Stimulated activated CD4-positive, alpha-beta T cell treated with anti-CD3 and anti-CD28 coated beads, Interleukin-1b, Interleukin-23, amount 100 ng/mL, for 24 hours (primary cell): ENCODE measurements around the gene PPP1R13B.

Experiments
- DNase-seq, 4 experiments: peaks; one replicate each; pipeline ENCODE4 v3.0.0-alpha.2; 2020; ENCODE audit warnings: low read depth in 4 of 4, low spot score in 1 of 4

Gene PPP1R13B

DNA sequence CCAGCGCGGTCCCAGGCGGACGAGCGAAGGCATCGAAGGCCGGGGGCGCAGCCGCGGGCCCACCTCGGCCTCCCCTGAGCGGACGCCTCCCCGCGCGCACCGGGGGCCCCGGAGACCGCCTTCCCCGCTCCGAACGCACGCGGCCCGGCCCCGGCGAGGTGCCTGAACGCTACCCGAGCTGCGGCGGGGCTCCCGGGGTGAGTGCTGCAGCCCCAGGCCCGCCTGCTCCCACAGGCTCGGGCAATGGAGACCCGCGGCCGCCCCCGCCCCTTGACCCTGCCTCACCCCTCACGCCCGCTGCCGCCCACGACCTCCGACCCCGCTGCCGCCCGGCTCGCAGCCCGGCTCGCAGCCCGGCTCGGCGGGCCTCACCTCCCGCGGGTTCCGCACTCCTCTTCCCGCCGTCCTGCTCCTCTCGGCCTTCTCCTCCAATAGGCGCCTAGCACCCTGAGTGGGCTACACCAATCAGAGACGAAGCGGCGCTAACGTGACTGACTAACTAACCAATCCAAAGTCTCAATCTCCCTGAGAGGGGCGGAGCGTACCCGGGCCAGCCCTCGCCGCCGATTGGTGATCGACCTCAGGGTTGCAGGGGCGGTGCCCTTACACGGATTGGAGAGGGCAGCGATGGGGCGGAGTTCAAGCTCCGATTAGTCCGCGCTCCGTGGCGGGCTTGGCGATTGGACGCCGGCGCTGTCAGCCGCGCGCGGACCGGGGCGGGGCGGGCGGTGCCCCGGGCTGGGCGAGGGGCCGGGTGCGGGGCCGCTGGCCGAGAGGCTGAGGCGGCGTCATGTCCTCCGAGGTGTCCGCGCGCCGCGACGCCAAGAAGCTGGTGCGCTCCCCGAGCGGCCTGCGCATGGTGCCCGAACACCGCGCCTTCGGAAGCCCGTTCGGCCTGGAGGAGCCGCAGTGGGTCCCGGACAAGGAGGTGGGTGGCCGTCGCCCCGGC lies 132.0 kb downstream of the PPP1R13B start, which contains the start of the genes XRCC3 and ZFYVE21:
TSS of gene XRCC3 (minus strand) at position 400 of the 949 bp plus-strand sequence. CDS start 4,364 bp downstream, outside the sequence.
TSS of gene ZFYVE21 (plus strand) at position 759 of the 949 bp plus-strand sequence. CDS start at position 791, 32 bp downstream.
- DNase-seq: peak; percentile 98 to 100 (median 98)

DNA sequence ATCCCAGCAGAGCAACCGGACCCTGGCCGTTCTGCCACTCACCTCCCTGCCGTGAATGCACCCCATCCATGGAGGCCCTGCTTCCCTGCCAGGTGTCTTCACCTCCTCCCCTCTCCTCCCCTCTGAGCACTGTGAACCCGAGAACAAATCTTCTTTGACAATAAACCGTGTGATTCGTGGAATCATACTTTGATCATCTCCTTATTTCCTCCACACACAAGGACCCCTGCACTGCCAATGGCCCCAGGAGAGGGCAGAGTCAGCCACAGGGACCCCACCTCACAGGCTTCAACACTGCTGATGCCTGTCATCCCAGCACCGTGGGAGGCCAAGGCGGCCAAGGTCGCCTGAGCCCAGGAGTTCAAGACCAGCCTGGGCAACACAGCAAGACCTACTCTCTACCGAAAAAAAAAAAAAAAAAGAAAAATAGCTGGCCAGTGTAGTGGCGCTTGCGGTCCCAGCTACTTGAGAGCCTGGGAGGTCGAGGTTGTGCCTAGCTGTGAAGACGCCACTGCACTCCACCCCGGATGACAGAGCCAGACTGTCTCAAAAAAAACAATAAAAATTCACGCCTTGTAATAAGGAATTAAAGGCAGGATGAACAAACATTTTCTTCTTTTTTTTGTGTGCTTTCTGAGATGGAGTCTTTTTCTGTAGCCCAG lies 133.2 kb downstream of the PPP1R13B start:
- no peak for DNase-seq

DNA sequence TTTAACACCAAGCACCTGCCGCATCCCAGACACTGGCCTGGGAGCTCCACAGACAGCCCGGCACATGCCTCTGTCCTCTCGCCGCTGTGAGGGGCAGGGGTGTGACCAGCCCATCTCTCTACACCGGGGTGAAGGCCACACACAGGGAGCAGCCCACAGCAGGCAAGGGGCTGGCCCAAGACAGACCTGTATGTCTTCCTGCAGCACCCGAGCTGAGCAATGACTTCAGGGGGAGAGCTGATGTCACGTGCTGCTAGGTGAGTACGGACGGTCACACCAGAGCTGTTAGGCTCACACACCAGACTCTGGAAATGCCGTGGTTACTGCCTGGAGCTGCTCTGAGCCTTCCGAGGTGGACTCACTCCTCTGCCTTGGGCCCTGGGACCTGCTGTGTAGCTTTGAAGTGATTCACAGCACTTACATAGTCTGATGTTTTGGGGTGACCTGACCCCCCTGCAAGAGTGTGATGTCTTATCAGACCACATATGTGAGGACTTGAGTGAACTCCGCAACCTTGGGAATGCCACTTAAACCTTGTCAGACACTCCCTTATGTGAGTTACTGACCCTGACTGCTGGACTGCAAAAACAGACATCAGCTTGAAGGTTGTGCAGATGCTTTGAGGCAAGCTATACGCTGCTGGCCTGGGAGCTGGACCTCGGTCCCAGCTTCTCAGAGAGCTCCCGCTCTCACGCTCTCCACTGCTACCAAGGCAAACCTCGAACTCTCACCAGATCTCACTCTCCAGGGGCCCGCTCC lies 133.9 kb downstream of the PPP1R13B start:
- DNase-seq: no peak

DNA sequence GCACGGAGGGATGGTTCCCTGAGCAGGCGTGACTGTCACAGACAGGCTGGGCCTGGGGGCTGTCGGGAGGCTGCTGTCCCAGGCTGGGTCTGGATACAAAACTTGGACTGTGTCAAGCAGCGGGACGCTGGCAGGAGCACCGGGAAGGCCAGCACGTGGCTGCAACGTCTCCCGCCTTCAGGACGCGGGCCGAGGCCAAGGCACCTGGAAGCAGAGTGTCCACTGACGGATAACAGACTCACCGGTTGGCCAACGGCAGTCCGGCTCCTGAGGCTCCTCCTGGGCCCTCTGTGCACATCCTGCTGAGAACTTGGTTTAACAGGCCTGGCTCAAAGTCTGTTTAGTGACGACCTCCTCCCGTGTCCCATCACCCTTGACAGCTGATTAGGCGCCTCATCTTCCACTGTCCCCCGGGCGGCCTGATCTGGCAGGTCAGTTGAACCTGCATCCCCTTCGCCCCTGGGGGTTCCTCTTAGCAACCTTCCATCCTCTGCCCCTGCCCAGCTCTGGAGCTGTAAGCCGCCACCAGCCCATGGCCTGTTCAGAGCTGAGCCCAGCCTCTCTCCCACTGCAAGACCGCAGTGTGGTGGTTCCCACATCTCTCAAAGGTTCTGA lies 134.6 kb downstream of the PPP1R13B start:
- no peak for DNase-seq

DNA sequence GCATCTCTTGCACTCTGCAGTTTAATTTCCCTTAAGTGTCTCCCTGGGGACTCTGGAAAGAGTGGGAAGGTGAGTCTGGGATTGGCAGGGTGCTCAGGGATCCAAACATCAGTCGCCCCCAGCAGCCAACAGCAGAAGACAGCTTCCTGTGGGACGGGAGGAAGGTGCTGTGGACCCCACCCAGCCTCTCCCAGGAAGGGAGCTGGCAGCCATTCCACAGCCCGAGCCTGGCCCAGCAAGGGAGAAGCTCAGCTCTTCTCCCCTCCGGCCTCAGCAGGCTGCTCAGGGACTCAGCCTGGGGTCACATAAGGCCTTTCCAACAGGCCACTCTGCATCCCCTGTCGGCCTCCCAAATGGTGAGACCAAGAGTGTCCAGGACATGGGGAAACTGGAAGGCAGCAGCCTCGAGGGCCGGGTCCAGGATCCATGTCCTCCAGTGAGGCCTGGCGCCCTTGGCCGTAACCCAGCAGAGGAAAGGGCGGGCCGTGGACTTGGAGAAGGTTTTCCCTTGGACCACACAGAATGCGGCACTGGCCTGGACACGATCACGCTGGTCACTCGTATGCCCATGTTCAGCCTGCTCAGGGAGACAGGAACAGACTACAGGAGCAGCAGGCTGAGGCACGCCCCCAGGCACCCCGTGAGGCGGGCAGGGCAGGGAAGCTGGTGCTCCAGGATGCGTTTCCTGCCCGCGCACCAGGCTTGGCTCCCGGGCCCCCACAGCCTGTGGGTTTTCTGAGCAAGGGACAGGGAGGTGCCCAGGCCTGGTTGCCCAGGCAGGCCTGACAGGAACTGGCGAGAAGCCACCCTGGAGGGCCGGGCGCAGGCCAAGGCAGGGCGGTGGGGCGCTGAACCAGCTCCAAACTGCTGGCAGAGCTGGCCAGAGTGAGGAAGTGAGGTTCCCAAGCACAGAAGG lies 135.6 kb downstream of the PPP1R13B start:
- DNase-seq: no peak

DNA sequence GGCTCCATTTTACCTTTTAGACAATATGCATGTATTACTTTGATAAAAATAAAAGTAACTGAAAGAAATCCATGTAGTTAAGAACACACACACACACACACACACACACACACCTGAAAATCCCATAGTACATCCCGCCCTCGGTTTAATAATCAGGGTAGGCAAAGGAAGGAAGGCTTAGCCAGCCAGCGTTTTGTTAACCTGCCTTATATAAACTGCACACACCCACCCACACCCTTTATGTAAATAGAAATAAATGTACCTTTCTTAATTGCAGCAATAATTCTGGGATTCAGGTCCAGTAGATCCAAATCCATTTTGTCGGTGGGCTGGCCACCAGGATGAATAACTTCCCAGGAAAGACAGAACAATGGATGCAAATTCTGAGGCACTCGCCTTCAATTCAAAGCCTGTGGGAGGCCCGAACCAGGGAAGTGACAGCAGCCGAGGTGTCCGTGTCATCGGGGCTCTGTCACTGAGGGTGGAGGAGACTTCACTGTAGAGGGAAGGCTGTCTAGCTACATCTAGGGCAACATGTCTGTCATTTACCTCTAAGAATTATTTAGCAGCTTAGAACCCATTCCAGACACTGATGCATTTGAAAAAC lies 136.5 kb downstream of the PPP1R13B start:
- no peak for DNase-seq

DNA sequence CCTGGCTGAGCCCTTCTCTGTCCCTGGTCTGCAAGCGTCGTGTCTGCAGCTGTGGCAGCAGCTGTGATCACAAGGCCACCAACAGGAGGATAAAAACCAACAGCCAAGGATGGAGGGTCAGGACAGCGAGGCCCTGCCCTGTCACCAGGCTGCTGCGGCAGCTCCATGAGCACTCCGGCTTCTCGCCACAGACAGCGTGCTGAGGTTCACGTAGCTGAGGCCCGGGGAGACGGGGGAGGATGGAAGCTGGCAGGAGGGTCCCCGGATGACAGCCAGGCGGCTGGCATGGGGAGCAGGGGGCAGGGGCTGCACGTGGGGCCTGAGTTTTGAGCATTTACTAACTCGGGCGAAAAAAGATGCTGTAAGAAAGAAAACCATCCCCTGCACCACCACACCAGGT lies 137.6 kb downstream of the PPP1R13B start:
- no peak for DNase-seq

DNA sequence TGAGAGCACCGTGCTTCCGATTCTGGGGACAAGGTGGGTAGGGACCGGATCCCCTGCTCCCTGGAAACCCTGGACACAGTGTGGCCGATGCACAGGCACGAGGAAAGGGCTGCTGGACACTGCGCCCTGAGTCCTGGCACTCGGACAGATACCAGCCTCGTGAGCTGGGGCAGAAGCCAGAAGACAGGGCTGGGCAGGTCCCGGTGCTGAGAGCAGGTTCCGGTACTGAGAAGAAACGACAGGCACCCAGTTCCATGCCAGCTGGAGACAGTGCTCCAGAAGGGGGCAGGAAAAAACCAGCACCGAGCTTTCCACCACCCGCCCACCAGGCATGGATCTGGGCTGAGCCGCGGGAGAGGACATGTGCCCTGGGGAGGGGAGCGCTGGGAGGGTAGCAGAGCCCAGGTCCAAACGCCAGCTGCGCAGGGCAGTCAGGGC lies 138.6 kb downstream of the PPP1R13B start:
- DNase-seq: no peak

DNA sequence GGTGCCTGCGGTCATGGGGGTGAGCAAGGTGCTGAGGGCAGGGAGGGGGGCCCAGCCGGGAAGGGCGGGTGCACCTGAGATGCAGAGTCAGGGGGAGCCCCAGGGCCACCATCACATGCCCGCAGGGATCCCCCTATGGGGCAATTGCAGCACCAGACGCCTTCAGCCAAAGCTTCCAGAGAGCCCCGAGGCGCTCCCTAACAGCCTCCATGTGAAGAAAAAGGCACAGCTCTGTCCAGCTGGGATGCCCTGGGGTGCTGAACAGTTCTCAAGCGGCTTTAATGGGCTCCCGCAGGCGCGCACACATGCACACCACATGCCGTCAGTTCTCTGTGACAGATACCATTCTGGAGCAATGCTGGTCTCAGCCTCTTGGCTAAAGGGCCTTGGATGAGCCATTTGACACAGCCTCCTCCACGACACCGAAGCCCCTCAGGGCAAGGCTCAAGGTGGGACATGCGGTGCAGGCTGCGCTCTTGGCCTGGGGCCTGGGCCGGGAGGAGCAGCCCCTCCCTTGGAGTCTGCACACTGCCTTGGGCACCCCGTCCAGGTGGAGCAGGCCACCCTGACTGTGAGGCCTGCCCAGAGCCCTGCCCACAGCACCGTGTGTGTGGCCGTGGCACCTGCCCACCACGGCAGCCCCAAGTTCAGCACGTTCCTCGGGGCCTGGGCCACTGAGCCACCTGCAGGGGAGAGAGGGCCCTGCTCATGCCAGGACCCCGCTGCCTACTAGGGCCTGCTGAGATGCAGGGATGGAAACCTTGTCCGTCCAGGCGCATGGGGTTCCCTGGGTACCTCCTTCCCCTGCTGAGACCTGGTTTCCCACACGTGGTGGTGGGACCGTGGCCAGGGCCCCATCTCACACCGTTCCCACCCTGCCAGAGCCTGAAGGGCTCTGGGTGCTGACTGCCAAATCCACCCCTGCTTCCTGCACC lies 139.8 kb downstream of the PPP1R13B start:
- DNase-seq: no peak

DNA sequence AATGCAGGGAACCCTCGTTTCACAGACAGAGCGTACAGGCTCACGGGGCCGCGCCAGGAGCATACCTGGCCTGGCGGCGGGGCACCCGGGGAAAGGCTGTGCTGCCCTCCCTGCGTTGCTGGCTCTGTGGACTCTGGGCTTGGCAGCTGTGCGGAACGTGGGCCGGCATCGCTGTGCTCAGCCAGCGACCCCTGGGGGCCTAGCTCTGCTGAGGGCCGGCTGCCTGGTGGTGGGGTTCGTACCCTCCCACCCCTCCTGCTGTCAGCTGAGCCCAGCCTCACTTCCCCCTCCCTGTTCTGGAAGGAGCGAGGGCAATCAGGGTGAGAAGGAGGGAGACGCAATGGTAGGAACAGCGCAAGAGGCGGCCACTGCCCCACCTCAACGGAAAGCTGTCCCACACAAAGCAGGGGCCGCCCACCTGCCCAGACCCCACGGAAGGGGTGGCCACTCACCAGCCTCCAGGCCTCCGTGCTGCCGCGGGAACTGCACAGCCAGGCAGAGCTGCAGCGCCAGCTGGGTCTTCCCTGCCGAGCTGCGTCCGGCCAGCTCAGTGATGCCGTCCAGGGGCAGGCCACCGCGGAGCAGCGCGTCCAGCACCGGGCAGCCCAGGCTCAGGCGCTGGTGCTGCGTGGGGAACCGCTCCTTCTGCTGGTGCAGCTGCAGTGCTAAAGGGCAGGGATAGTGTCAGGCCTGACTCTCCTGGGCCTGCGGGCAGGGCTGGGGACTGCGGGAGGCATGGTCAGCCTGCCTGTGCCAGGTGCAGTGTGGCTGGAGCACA lies 140.6 kb downstream of the PPP1R13B start:
- DNase-seq: no peak

DNA sequence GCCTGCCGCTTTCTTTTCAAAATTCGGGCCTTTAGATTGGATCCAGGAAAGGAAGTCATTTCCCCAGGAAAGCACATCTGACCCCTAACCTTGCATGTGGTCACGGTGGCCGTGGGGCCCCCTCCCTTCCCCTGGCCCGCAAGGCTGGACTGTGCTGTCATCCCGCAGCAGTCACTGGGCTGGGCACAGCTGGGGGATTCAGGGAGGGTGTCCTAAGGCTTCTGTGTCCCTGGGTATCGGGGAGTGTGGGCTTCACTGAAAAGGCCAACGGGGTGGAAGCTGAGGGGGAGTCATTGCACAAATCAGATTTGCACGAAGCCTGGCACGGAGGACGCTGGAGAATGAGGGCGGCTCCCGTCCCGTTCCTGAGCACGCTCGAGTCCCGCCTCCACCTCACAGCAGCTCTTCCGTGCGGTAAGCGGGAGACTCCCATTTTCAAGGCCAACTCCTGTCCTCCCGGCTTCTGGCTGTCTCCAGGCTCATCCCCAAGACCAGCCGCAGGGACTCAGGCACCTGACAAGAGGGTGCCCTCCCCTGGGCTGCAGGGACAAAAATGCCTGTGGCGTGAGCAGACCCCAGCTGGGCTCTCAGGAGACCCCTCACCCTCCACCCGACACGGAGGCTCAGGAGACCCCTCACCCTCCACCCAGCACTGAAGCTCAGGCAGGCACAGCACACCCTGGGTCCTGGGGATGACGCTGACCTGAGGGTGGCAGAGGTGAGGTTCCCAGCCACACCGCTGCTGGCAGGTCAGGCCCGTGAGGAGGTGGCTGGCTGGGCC lies 141.7 kb downstream of the PPP1R13B start:
- no peak for DNase-seq

DNA sequence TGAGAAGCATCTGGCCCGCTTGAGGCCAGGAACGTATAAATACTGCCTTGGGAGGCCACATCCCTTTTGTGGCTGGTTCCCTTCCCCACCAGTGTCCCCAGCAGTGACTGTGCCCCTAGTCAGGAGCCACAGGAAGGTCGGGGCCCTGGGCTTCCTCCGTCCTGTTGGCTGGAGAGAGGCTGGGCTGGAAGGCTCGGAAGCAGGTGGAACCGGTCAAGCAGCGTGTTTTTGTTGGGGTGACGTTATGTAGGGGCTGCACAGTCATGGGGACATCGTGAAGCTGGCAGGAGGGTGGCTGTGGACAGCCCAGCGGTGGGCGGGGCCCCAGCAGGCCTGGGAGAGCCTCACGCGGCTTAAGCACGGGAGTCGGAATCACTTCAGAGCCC lies 142.3 kb downstream of the PPP1R13B start:
- no peak for DNase-seq

DNA sequence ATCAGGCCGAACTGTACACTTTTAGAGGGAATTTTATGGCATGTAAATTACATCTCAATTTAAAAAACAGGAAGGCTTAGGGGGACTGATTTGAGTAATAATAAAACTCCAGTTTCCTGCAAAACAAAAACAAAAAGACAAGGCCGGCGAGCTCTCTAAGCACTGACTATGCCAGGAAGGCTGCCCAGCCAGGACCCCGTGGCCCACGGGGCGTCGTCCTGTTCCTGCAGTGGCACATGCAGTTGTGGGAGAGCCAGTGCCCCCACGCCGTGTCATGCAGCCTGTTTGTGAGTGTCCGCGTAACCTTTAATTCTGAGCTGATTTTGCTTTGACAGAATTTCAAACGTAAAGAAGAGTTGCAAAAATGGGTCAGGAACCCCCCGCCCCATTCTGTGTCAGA lies 142.7 kb downstream of the PPP1R13B start:
- no peak for DNase-seq

DNA sequence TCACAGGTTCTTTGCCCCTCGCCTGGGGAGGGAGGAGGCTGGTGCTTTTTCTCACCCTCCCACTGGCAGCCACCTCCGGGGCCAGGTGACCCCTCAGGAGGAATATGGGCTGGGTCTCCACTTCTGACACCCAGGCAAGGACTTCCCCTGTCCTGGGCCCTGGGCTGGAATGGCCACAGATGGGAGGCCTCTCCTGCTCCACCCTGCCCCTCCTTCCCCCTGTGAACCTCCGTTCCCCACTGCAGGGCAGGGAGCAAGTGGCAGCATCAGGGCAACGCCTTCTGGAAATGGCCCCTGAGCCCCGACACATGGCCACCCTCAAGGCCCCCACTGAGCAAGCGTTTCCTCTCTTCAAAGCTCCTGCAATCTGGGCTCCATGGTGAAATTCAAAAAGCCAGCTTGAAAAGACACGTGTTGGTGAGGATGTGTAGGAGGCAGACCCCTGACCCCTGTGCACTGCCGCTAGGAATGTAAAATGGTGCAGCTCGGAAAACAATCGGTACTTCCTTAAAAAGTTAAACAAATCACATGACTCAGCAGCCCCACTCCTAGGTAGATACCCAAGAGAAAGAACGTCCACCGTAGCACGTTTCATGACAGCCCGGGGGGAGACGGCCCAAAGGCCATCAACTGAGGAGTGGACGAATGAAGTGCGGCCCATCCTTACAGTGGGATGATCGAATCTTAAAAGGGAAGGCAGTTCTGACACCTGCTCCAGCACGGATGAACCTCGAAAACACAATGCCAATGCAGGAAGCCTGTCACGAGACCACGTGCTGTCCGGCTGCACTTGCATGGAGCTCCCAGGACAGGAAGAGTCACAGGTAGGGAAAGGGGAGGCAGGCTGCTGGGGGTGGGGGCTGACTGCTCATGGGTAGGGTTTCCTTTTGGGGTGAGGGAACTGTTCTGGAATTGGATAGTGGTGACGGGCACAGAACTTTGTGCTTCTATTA lies 143.7 kb downstream of the PPP1R13B start:
- DNase-seq: no peak
